Stimulated activated CD4-positive, alpha-beta T cell treated with anti-CD3 and anti-CD28 coated beads, Interleukin-1b, Interleukin-23, amount 100 ng/mL, for 24 hours (primary cell): ENCODE measurements around the gene CSRNP3.

Experiments
- DNase-seq, 4 experiments: peaks; one replicate each; pipeline ENCODE4 v3.0.0-alpha.2; 2020; ENCODE audit warnings: low read depth in 4 of 4, low spot score in 1 of 4

The CSRNP3 gene

GRCh38 chr2:165470361-165470760 is 863 bp downstream of the CSRNP3 start:
- DNase-seq: no peak

- DNase-seq: no peak
These were observed 2.0 kb downstream of the CSRNP3 start for GRCh38 chr2:165471349-165471950.

GRCh38 chr2:165472922-165473321 is 3.4 kb downstream of the CSRNP3 start:
- DNase-seq: no peak

- no peak for DNase-seq
These were observed 5.2 kb downstream of the CSRNP3 start for GRCh38 chr2:165474619-165475276.

- no peak for DNase-seq
These were observed 5.9 kb downstream of the CSRNP3 start for GRCh38 chr2:165475277-165476004.

GRCh38 chr2:165479856-165480255 is 10.4 kb downstream of the CSRNP3 start:
- DNase-seq: no peak

GRCh38 chr2:165494573-165494972 is 25.1 kb downstream of the CSRNP3 start:
- no peak for DNase-seq

GRCh38 chr2:165497659-165498317 is 28.3 kb downstream of the CSRNP3 start:
- DNase-seq: no peak

- no peak for DNase-seq
These were observed 29.6 kb downstream of the CSRNP3 start for GRCh38 chr2:165499131-165499530.

- DNase-seq: no peak
These were observed 30.5 kb downstream of the CSRNP3 start for GRCh38 chr2:165500001-165500400.

- DNase-seq: no peak
These were observed 31.3 kb downstream of the CSRNP3 start for GRCh38 chr2:165500816-165501215.

GRCh38 chr2:165505514-165505913 is 36.0 kb downstream of the CSRNP3 start:
- DNase-seq: no peak

GRCh38 chr2:165508927-165509326 is 39.4 kb downstream of the CSRNP3 start:
- no peak for DNase-seq

GRCh38 chr2:165513479-165513878 is 44.0 kb downstream of the CSRNP3 start:
- no peak for DNase-seq

GRCh38 chr2:165518611-165519010 is 49.1 kb downstream of the CSRNP3 start:
- no peak for DNase-seq

- DNase-seq: no peak
These were observed 53.2 kb downstream of the CSRNP3 start for GRCh38 chr2:165522719-165523118.

GRCh38 chr2:165524720-165525119 is 55.2 kb downstream of the CSRNP3 start:
- DNase-seq: no peak

GRCh38 chr2:165528691-165529090 is 59.2 kb downstream of the CSRNP3 start:
- no peak for DNase-seq

GRCh38 chr2:165529130-165529529 is 59.6 kb downstream of the CSRNP3 start:
- DNase-seq: no peak

- DNase-seq: no peak
These were observed 63.8 kb downstream of the CSRNP3 start for GRCh38 chr2:165533331-165533730.

GRCh38 chr2:165535471-165535870 is 66.0 kb downstream of the CSRNP3 start:
- no peak for DNase-seq
